ENCODE results near the gene MEA1. TPM values are rescaled to one million over a fixed set of nuclear protein-coding genes. Genes with fewer than 3 reads are reported as not detected.
"Not testable (repeated sequence)": the region's sequence is repeated elsewhere in the genome, so short reads cannot be mapped to it uniquely, and the experiment has no call there.

The MEA1 gene
- total RNA-seq (ENCODE audit: insufficient read depth, low replicate concordance), result 56.1 TPM

DNA sequence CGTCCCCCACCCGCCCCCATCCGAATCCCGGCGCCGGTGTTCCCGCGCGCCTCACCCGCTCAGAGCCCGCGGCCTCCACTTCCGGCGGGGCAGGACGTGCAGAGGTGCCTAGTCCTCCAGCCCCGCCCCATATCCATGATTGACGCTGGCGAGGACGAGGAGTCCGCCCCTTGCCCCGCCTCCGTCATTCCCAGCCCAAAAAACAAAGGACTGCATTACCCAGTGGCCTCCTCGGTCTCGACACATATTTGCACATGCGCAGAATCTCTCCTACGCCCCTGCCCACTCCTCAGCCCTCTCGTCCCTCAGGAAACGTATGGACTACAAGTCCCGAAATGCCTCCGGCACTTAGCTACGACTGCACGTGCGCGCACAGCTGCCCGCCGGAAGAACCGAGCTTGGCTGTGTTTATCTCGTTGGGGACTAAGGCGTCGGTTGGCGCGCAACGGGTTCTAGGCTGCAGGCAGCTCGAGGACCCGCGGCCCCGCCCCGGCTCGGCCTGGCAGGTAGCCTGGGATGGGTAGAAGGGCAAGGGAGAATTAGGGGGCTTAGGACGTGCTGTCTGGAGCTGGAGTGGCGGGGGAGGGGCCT, at the start of gene MEA1, which contains the start of gene KLHDC3:
Gene MEA1, minus strand, starts transcription at position 104 of the 591 bp plus-strand sequence. CDS start 133 bp downstream, outside the sequence.
Gene KLHDC3, plus strand, starts transcription at position 407 of the 591 bp plus-strand sequence. CDS start 2,944 bp downstream, outside the sequence.
- peak; percentile 100 for DNase-seq (ENCODE audit: low spot score)

GRCh38 chr6:43062818-43063217, 49.1 kb upstream of the MEA1 start:
- no peak for DNase-seq (ENCODE audit: low spot score)

DNA sequence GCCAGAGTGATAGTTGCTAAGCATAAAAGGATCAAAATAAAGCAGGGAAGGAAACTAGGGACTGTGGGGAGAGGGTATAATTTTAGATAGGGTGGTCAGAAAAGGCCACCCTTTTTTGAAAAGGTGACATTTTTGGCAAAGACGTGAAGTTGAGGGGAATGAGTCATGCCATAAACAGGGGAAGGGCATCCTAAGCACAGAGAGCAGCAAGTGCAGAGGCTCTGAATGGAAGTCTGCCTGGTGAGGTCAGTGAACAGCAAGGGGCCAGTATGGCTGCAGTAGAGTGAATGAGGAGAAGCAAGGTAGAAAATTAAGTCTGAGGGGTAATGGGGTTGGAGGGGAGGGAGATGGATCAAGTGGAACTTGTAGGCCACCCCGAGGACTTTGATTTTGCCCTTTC, 48.1 kb upstream of the MEA1 start:
- no peak for DNase-seq (ENCODE audit: low spot score)

GRCh38 chr6:43060755-43061633, 47.2 kb upstream of the MEA1 start:
- no peak for DNase-seq (ENCODE audit: low spot score)

DNA sequence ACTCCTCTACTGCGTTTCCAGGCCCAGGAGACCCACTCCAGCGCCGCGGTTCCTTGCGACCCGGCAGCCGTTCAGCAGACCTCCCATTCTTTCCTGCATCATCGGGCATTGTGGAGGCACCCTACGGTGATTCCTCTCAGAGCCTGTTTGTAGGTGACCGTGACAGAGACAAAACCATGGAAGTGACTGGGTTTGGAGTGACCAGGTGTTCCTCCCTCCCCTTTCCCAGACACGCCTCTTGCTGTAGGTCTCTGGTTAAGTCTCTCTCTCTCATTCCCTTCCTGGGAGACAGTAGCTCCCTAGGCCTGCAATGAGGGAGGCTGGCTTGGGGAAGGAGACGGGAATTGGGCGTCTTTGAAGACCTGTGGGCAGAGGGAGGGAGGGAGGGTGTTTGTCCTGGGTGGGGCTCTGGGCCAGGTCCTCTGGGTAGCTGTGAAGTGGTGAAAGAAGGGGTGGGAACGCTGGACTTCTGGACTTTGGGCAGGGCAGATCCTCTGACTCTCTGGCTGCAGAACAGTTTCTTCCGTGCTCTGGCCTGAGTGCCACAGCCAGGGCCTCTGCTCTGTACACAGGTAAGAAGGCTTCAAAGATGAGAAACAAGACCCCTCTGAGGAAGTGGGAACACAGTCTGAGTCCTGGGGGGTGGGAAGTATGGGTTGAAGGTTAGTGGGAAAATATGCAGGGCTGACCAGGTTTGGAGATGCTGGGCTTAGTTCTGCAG, 46.4 kb upstream of the MEA1 start:
- DNase-seq (ENCODE audit: low spot score), result peak; percentile 25

DNA sequence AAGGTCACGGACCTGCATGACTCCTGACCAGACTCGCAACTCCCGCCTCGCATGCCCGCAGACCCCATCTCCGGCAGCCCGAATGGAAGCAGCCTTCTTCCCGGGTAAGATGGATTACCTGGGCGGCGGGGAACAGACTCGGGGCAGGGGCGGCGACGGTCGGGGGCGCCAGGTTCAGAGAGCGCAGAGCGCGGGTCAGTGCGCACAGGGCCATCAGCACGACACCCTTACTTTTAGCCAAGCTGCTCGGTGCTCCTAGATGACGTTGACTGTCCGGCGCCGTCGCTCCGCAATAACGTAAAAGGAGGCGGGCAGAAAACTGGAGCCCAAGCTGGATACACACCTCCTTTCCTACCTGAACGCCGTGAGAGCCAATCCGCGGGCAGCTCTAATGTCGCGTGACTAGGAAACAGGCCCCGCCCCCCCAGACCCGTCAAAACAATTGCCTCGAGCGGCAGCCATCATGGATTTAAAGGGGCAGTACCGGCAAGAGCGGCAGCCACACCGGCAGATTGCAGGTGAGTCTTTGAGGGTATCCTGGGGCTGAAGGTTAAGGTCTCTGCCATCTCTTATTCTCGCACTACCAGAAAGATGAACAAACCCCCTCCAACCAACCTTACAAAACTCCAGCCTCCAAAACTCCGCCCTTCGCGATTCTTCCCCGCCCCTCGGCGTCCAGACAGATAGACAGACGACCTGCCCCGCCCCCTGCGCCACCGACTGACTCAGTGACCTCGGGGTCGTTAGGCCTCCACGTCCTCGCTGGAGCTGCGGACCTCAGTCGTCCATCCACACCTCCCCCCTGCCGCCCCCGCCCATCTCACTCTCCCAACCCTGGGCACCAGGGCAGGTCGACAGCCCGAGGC, 45.7 kb upstream of the MEA1 start, which contains the start of the genes KLC4 and MRPL2:
Gene KLC4, plus strand, starts transcription at position 464 of the 866 bp plus-strand sequence. CDS start 1,705 bp downstream, outside the sequence.
Gene MRPL2, minus strand, starts transcription at position 267 of the 866 bp plus-strand sequence. Its CDS starts 53 bp downstream, at position 214.
- DNase-seq (ENCODE audit: low spot score), result peak; percentile 99

- DNase-seq (ENCODE audit: low spot score), result no peak
Measured at GRCh38 chr6:43058531-43058930, 44.8 kb upstream of the MEA1 start.

- DNase-seq (ENCODE audit: low spot score), result no peak
Measured at GRCh38 chr6:43055966-43056365, 42.2 kb upstream of the MEA1 start.

DNA sequence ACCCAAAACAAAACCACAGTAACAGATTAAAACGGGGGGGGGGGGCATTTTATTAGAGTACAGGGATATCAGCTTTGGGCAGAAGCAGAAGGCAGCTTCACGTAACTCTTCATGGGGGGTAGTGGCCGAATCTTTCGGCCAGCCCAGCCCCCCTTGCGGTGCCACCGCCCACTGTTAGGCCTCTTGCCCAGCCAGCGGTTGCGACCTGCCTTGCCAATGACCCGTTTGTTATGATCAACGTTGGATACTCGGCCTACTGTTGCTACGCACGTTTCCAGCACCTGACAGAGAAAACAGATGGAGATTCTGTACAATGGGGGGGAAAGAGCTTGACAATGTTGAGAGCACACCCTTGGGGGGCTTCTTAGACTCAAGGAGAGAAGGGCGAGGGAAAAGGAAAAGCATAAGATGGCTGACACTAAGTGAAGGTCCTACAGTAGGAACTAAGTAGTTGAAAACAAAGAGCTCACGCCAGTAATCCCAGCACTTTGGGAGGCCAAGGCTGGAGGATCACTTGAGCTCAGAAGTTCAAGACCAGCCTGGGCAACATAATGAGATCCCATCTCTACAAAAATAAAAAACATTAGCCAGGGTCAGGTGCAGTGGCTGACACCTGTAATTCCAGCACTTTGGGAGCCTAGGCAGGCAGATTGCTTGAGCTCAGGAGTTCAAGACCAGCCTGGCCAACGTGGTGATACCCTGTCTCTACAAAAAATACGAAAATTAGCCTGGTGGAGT, 40.6 kb upstream of the MEA1 start:
- DNase-seq (ENCODE audit: low spot score), result no peak

- DNase-seq (ENCODE audit: low spot score), result peak; percentile 99
Measured at GRCh38 chr6:43053545-43054205, 39.9 kb upstream of the MEA1 start, which contains the start of gene CUL7. CUL7 (minus strand) TSS chr6:43053851; CDS start chr6:43052788, 1,063 bp downstream.

GRCh38 chr6:43052842-43053544, 39.2 kb upstream of the MEA1 start:
- peak; percentile 57 for DNase-seq (ENCODE audit: low spot score)

- peak; percentile 37 for DNase-seq (ENCODE audit: low spot score)
Measured at GRCh38 chr6:43052225-43052841, 38.6 kb upstream of the MEA1 start.

- DNase-seq (ENCODE audit: low spot score), result no peak
Measured at GRCh38 chr6:43050981-43051380, 37.2 kb upstream of the MEA1 start.

- DNase-seq (ENCODE audit: low spot score), result no peak
Measured at GRCh38 chr6:43047998-43048397, 34.3 kb upstream of the MEA1 start.

GRCh38 chr6:43045371-43045930, 31.7 kb upstream of the MEA1 start:
- no peak for DNase-seq (ENCODE audit: low spot score)

- DNase-seq (ENCODE audit: low spot score), result no peak
Measured at GRCh38 chr6:43043310-43043709, 29.6 kb upstream of the MEA1 start.

GRCh38 chr6:43041475-43041874, 27.7 kb upstream of the MEA1 start:
- DNase-seq (ENCODE audit: low spot score), result not testable (repeated sequence)

All from umbilical cord (tissue), 2 donors.